Occipital lobe (tissue), 2 donors: ENCODE measurements around the gene PAPOLB. TPM values are rescaled to one million over a fixed set of nuclear protein-coding genes. Genes with fewer than 3 reads are reported as not detected.

Experiments
- small RNA-seq: library from RNA; depleted of rRNA; stranded (forward); fragments of <200 nt; gene quantifications from one replicate; pipeline ENCODE3, GENCODE V24; 2014
- total RNA-seq: library from RNA; depleted of rRNA; stranded (reverse); fragments of >200 nt; gene quantifications from one replicate; pipeline ENCODE4 v1.2.3, GENCODE V29; 2014

The PAPOLB gene
- total RNA-seq, 1 donor from 2014 or later, result 0.94 TPM

Small RNAs within 50 kb of the gene (small RNA-seq; reads per million reads assigned to genes)
- not detected for gene RF00019

Other genes starting within 250 kb of the PAPOLB start
- 19.8 TPM for gene FOXK1, start 179.7 kb downstream of the PAPOLB start, total RNA-seq
- 14.7 TPM for gene AP5Z1, start 86.4 kb downstream of the PAPOLB start, total RNA-seq
- 2.3 TPM for gene RADIL, start 21.7 kb upstream of the PAPOLB start, total RNA-seq
- 0.94 TPM for gene MMD2, start 97.2 kb upstream of the PAPOLB start, total RNA-seq
- 15.6 TPM for gene RBAK, start 183.8 kb upstream of the PAPOLB start, total RNA-seq